ENCODE measurements around the gene TUSC2. TPM values are rescaled to one million over a fixed set of nuclear protein-coding genes. Genes with fewer than 3 reads are reported as not detected.
A peak's percentile ranks its signal among the peaks of the same experiment; 100 is the strongest.

TUSC2 gene
- polyA plus RNA-seq, 1 donor from 2014 or later: 88.8 TPM

DNA sequence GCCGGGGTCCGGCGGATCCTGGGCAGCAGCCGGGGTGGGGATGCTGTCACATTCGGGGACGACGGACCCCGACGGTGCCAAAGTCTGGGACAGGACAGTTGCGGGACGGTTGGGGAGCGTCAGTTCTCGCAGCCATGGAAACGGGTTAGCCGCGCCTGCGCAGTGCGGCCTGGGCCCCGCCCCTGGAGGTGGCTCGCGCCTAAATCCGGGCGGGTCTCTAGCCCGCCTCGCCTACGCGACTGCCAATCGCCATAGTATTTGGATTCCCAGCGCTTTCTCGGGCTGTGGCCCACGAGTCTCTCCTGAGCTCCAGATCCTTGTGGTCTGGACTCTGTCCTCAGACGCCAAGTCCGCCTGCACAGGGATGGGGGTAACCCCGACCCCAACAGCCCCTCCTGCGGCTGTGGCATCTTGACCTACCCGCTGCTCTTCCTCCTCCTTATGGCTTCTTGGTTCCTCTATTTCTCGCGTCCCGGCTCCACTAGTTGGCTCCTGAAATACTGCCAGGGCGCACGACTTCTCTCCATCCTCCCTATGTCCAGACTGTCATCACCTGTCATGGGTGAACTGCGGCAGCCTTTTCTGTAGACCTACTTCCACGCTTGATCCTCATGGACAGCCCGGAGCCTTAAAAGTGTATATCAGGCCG is 17.7 kb upstream of the TUSC2 start, which contains the start of gene ZMYND10:
Gene ZMYND10, minus strand, starts transcription at position 147 of the 649 bp plus-strand sequence. CDS start 153 bp downstream, outside the sequence.
- peaks cover 7% of the 10 kb centered on the region for H3K79me2 ChIP-seq (replicated peaks; ENCODE audit: insufficient read depth, low read length)
- no peak within 1 kb of the TSS for H2AFZ ChIP-seq (ENCODE audit: low read depth, low read length)
- TF ChIP-seq EP300 (conservative IDR thresholded peaks at IDR 0.05; ENCODE audit: poor library complexity, severe bottlenecking): no peak
- no peak for TF ChIP-seq EZH2 (IDR thresholded peaks at IDR 0.05; ENCODE audit: borderline replicate concordance, insufficient read depth, low read length, poor library complexity, severe bottlenecking)
- TF ChIP-seq RAD21 (conservative IDR thresholded peaks at IDR 0.05): no peak
- TF ChIP-seq, protein P1, sequence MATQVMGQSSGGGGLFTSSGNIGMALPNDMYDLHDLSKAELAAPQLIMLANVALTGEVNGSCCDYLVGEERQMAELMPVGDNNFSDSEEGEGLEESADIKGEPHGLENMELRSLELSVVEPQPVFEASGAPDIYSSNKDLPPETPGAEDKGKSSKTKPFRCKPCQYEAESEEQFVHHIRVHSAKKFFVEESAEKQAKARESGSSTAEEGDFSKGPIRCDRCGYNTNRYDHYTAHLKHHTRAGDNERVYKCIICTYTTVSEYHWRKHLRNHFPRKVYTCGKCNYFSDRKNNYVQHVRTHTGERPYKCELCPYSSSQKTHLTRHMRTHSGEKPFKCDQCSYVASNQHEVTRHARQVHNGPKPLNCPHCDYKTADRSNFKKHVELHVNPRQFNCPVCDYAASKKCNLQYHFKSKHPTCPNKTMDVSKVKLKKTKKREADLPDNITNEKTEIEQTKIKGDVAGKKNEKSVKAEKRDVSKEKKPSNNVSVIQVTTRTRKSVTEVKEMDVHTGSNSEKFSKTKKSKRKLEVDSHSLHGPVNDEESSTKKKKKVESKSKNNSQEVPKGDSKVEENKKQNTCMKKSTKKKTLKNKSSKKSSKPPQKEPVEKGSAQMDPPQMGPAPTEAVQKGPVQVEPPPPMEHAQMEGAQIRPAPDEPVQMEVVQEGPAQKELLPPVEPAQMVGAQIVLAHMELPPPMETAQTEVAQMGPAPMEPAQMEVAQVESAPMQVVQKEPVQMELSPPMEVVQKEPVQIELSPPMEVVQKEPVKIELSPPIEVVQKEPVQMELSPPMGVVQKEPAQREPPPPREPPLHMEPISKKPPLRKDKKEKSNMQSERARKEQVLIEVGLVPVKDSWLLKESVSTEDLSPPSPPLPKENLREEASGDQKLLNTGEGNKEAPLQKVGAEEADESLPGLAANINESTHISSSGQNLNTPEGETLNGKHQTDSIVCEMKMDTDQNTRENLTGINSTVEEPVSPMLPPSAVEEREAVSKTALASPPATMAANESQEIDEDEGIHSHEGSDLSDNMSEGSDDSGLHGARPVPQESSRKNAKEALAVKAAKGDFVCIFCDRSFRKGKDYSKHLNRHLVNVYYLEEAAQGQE (IDR thresholded peaks at IDR 0.05; ENCODE audit: borderline replicate concordance): no peak
- TF ChIP-seq CTCF (IDR thresholded peaks at IDR 0.05; ENCODE audit: poor library complexity, severe bottlenecking): no peak
- TF ChIP-seq MXI1 (conservative IDR thresholded peaks at IDR 0.05; ENCODE audit: poor library complexity, severe bottlenecking): no peak
- no peak for TF ChIP-seq SMC3 (conservative IDR thresholded peaks at IDR 0.05; ENCODE audit: poor library complexity)
- TF ChIP-seq TAF1 (IDR thresholded peaks at IDR 0.05; ENCODE audit: low read depth): no peak
- TF ChIP-seq POLR2AphosphoS5 (IDR thresholded peaks at IDR 0.05): no peak
- no peaks in the 10 kb centered on the region for H3F3A ChIP-seq (ENCODE audit: insufficient read depth, low read length, poor library complexity, severe bottlenecking)
- no peaks in the 10 kb centered on the region for H3K9me3 ChIP-seq (ENCODE audit: low read length)
- peaks cover 31% of the 10 kb centered on the region for H3K27me3 ChIP-seq (ENCODE audit: insufficient read depth, low read depth, low read length)
- H3K27ac ChIP-seq (ENCODE audit: low read length): no peak within 1 kb of the TSS
- H3K9ac ChIP-seq (ENCODE audit: low read length): peak within 1 kb of the TSS; percentile 5
- no peak within 1 kb of the TSS for H3K4me2 ChIP-seq (ENCODE audit: low read length)
- H3K9me2 ChIP-seq (ENCODE audit: insufficient read depth, low read length): no peaks in the 10 kb centered on the region
- H3K36me3 ChIP-seq (ENCODE audit: insufficient read depth, low read length): no peaks in the 10 kb centered on the region
- no peaks in the 10 kb centered on the region for H4K20me1 ChIP-seq (ENCODE audit: insufficient read depth)
- peak within 1 kb of the TSS; percentile 54 for H3K4me3 ChIP-seq (ENCODE audit: low read length)

- TF ChIP-seq, protein P1 (IDR thresholded peaks at IDR 0.05; ENCODE audit: borderline replicate concordance): no peak
- TF ChIP-seq RAD21 (conservative IDR thresholded peaks at IDR 0.05) (no peak), CTCF (IDR thresholded peaks at IDR 0.05; ENCODE audit: poor library complexity, severe bottlenecking) (no peak), EP300 (conservative IDR thresholded peaks at IDR 0.05; ENCODE audit: poor library complexity, severe bottlenecking) (no peak), TAF1 (IDR thresholded peaks at IDR 0.05; ENCODE audit: low read depth) (no peak), EZH2 (IDR thresholded peaks at IDR 0.05; ENCODE audit: borderline replicate concordance, insufficient read depth, low read length, poor library complexity, severe bottlenecking) (no peak), SMC3 (conservative IDR thresholded peaks at IDR 0.05; ENCODE audit: poor library complexity) (no peak), MXI1 (conservative IDR thresholded peaks at IDR 0.05; ENCODE audit: poor library complexity, severe bottlenecking) (no peak), POLR2AphosphoS5 (IDR thresholded peaks at IDR 0.05) (no peak)
- Histone ChIP-seq H3K27me3 (ENCODE audit: insufficient read depth, low read depth, low read length) (peaks cover 38% of the 10 kb centered on the region), H2AFZ (ENCODE audit: low read depth, low read length) (no peak overlapping the region), H3K4me3 (ENCODE audit: low read length) (peak overlapping the region; percentile 54), H3K9me3 (ENCODE audit: low read length) (no peaks in the 10 kb centered on the region), H3K9ac (ENCODE audit: low read length) (peak overlapping the region; percentile 5), H3K27ac (ENCODE audit: low read length) (no peak overlapping the region), H3K4me2 (ENCODE audit: low read length) (no peak overlapping the region), H4K20me1 (ENCODE audit: insufficient read depth) (no peaks in the 10 kb centered on the region), H3K36me3 (ENCODE audit: insufficient read depth, low read length) (no peaks in the 10 kb centered on the region), H3K79me2 (replicated peaks; ENCODE audit: insufficient read depth, low read length) (peaks cover 6% of the 10 kb centered on the region), H3F3A (ENCODE audit: insufficient read depth, low read length, poor library complexity, severe bottlenecking) (no peaks in the 10 kb centered on the region), H3K9me2 (ENCODE audit: insufficient read depth, low read length) (no peaks in the 10 kb centered on the region)
Observed at GRCh38 chr3:50345008-50345407, 17.0 kb upstream of the TUSC2 start.

Data from neural cell (in vitro differentiated cells).